Left ventricle myocardium inferior (tissue), 1 donor: Measurements from ENCODE around the gene MICAL2. TPM values are rescaled to one million over a fixed set of nuclear protein-coding genes. Genes with fewer than 3 reads are reported as not detected.

Source experiments
- DNase-seq: peaks from one replicate; pipeline ENCODE4 v3.0.0-alpha.2; 2020
- H3K27ac ChIP-seq: fragments of 200-600 bp; replicated peaks from 2 replicates; pipeline ENCODE4 v1.8.0; 2021
- H3K27me3 ChIP-seq: fragments of 200-600 bp; 2 replicates; pipeline ENCODE4 v1.8.0; 2021; ENCODE audit warnings: low read depth
- H3K36me3 ChIP-seq: fragments of 200-600 bp; 2 replicates; pipeline ENCODE4 v1.8.0; 2021
- H3K4me1 ChIP-seq: fragments of 200-600 bp; 2 replicates; pipeline ENCODE4 v1.8.0; 2021
- H3K4me3 ChIP-seq: fragments of 200-600 bp; 2 replicates; pipeline ENCODE4 v1.8.0; 2021; ENCODE audit warnings: mild to moderate bottlenecking, moderate library complexity
- H3K9me3 ChIP-seq: fragments of 200-600 bp; replicated peaks from 2 replicates; pipeline ENCODE4 v1.8.0; 2021
- CTCF ChIP-seq: fragments of 200-600 bp; IDR thresholded peaks from 2 replicates; pipeline ENCODE4 v1.8.0; 2021; ENCODE audit warnings: antibody characterized with exemption, mild to moderate bottlenecking, borderline replicate concordance
- intact Hi-C: fragments of 100-400 bp; cut with micrococcal nuclease; formaldehyde crosslinking; loops from one replicate; pipeline ENCODE4 v1.11.0; 2022
- total RNA-seq: library from RNA; stranded (reverse); fragmentation: NEBNext Ultra II Directional; extraction: Animal tissue kit (Norgen Biotek cat#: 25700); gene quantifications from one replicate; pipeline ENCODE4 v1.2.1, GENCODE V29; 2021
- donor health status: DM: no; HTN: yes; CAD: no; lungs with severe emphysema.

The MICAL2 gene
- total RNA-seq, 1 donor from 2014 or later: 85.0 TPM

- Histone ChIP-seq H3K27ac (peak overlapping the region; percentile 93), H3K36me3 (peaks cover 12% of the 10 kb centered on the region), H3K9me3 (no peaks in the 10 kb centered on the region), H3K4me3 (peak overlapping the region; percentile 8), H3K4me1 (peaks cover 97% of the 10 kb centered on the region), H3K27me3 (no peaks in the 10 kb centered on the region)
- intact Hi-C loops: no loop called here
- DNase-seq: no peak
- no peak for TF ChIP-seq CTCF
These were observed 51.4 kb downstream of the MICAL2 start for GRCh38 chr11:12161603-12162350.

DNA sequence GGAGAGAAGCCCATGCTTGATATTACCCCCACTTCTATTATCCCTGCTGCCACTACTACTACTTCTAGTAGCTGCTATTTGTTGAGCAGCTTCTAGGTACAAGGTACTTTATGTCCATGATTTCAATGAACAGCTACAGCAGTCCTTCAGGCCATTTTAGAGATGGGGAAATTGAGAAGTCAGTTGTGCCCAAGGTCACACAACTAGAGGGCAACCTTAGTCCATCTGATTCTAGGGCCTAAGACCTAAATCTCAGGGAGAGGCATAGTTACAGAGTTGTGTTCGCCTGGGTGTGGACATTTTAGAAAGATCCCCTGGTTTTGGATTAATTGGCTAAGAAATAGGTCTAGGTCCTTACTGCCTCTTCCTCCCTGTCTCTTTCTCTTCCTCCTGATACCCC, 52.3 kb downstream of the MICAL2 start:
- Histone ChIP-seq H3K9me3 (no peaks in the 10 kb centered on the region), H3K4me1 (peaks cover 97% of the 10 kb centered on the region), H3K27me3 (no peaks in the 10 kb centered on the region), H3K36me3 (peaks cover 12% of the 10 kb centered on the region), H3K27ac (peak overlapping the region; percentile 93), H3K4me3 (peak overlapping the region; percentile 9)
- no peak for DNase-seq
- intact Hi-C loops: no loop called here
- no peak for TF ChIP-seq CTCF

DNA sequence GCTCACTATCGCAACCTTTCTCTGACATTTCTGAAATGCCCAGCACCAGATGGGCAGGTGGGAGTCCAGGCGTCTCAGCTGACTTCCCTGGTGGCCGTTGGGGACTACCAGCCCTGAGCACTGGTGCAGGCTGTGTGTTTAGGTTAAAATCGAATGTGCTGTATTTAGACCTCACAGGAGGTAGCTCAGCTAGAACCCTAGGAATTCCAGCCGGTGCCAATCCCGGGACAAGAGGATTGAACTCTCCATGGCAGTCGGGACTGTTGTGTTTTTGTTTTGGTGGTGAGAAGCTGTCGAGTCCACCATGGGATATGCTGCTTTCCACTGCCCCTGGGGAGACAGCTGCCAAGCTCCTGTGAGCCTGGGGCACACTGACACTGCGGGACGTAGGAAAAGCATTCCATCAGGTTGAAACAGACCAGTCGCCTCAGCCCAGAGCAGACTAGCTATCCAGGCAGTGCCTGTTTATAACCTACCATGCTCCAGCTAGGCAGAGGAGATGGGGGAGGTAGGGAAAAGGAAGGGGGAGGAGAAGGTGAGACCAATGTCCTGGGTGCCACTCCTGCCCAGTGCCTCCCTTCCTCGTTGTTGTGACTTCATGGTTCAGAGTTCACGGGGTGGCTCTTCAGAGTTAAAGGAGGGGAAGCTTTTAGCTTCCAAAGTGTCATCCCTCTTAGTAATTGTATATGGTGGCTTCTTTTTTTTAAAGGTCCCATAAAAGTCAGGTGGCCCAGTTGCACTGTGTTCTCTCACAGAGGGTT, 53.0 kb downstream of the MICAL2 start:
- Histone ChIP-seq H3K27ac (peak overlapping the region; percentile 93), H3K27me3 (no peaks in the 10 kb centered on the region), H3K4me3 (peak overlapping the region; percentile 26), H3K9me3 (no peaks in the 10 kb centered on the region), H3K36me3 (peaks cover 12% of the 10 kb centered on the region), H3K4me1 (peaks cover 95% of the 10 kb centered on the region)
- intact Hi-C loops: no loop called here
- no peak for TF ChIP-seq CTCF
- peak; percentile 73 for DNase-seq

DNA sequence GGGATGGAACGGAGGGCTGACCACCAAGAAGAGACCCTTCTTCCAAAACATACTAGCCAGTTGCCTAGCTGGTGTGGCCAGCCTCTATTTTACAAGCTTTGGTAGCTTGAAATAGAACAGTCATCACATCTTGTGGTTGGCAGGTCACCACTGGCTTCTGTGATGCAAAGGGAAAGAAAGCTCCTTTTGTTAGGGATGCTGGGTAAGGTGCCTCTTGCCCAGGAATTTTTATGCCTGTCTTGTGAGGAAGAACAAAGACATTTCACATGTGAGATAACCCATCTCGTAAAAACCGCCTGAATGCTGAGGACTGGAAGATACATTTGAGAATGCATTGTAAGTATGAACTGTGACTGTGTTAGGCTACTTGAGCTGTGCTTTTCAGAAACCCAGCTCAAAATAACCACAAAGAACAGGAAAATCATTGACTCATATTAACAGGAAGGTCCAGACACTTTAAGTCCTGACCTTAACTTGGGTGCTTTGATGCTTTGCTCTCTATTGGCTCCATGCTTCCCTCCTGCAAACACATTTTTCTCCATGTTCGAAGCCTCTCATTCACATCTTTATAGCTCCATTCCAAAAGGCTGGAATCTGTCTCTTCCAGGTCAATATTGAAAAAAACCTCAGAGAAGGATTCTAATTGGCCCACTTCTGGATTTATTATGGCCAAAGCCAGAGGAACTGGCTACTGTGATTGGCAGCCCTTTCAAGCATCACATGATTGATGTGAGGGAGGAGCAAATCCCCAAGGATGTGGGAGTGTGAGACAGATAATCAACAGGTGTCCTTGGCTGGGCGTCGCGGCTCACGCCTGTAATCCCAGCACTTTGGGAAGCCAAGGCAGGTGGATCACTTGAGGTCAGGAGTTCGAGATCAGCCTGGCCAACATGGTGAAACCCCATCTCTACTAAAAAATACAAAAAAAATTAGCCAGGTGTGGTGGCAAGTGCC, 53.9 kb downstream of the MICAL2 start:
- H3K27me3 ChIP-seq: no peaks in the 10 kb centered on the region
- DNase-seq: no peak
- H3K4me1 ChIP-seq: peaks cover 95% of the 10 kb centered on the region
- no peaks in the 10 kb centered on the region for H3K9me3 ChIP-seq
- H3K27ac ChIP-seq: peak overlapping the region; percentile 93
- H3K4me3 ChIP-seq: peak overlapping the region; percentile 26
- intact Hi-C loops: no loop called here
- peaks cover 12% of the 10 kb centered on the region for H3K36me3 ChIP-seq
- TF ChIP-seq CTCF: no peak

DNA sequence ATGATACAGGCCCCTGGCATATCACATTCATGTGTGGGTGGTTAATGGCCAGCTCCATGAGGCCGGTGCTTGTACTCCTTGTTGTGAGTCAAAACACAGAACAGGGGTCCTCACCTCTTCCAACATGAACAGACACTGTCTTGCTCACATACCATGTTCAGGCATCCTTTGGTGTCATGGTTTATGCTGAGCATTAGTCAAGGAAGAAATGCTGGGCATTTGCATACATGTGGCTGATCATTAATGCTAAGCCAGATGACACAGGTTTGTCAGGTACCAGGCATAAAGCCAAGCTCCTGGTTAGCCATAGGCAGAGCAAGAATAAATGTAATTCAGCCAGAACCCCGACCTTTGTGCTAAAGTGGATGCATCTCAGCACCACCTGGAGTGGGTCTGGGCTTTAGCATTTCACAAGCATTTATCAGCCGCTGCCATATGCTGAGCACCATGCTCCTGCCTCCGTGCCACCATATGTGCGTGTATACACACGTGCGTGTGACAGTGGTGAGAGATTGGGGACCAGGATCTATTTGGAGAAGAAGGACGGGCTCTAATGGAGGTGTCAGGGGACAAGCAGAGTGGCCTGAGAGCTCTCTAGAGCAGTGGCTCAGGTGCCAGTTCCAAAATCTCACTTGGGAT, 55.0 kb downstream of the MICAL2 start:
- intact Hi-C loops: no loop called here
- no peaks in the 10 kb centered on the region for H3K27me3 ChIP-seq
- H3K9me3 ChIP-seq: no peaks in the 10 kb centered on the region
- peak overlapping the region; percentile 93 for H3K27ac ChIP-seq
- H3K4me3 ChIP-seq: no peak overlapping the region
- H3K4me1 ChIP-seq: peaks cover 95% of the 10 kb centered on the region
- DNase-seq: no peak
- peaks cover 12% of the 10 kb centered on the region for H3K36me3 ChIP-seq
- TF ChIP-seq CTCF: no peak
